ENCODE data around the gene ARFGEF2.
"Not testable (repeated sequence)": the region's sequence is repeated elsewhere in the genome, so short reads cannot be mapped to it uniquely, and the experiment has no call there.

The ARFGEF2 gene

GRCh38 chr20:48965189-48965910 lies 43.8 kb downstream of the ARFGEF2 start:
- no peak overlapping the region for H3K27ac ChIP-seq
- TF ChIP-seq ZFX (IDR thresholded peaks at IDR 0.05; ENCODE audit: borderline replicate concordance) (no peak), CTCF (IDR thresholded peaks at IDR 0.05) (no peak)

- TF ChIP-seq CTCF (IDR thresholded peaks at IDR 0.05) (no peak), ZFX (IDR thresholded peaks at IDR 0.05; ENCODE audit: borderline replicate concordance) (no peak)
- H3K27ac ChIP-seq, result no peak overlapping the region
Observed at GRCh38 chr20:48970681-48971365, 49.3 kb downstream of the ARFGEF2 start.

GRCh38 chr20:48971956-48972355 lies 50.4 kb downstream of the ARFGEF2 start:
- no peak for TF ChIP-seq ZFX (IDR thresholded peaks at IDR 0.05; ENCODE audit: borderline replicate concordance)
- no peak overlapping the region for H3K27ac ChIP-seq

GRCh38 chr20:48972816-48973215 lies 51.3 kb downstream of the ARFGEF2 start:
- no peak overlapping the region for H3K27ac ChIP-seq
- no peak for TF ChIP-seq ZFX (IDR thresholded peaks at IDR 0.05; ENCODE audit: borderline replicate concordance)
- no peak for TF ChIP-seq CTCF (IDR thresholded peaks at IDR 0.05)

GRCh38 chr20:48975955-48976354 lies 54.4 kb downstream of the ARFGEF2 start:
- TF ChIP-seq ZFX (IDR thresholded peaks at IDR 0.05; ENCODE audit: borderline replicate concordance), result no peak
- no peak overlapping the region for H3K27ac ChIP-seq

- not testable (repeated sequence) for H3K27ac ChIP-seq
Observed at GRCh38 chr20:48979980-48980379, 58.5 kb downstream of the ARFGEF2 start.

- no peak overlapping the region for H3K27ac ChIP-seq
- no peak for TF ChIP-seq CTCF (IDR thresholded peaks at IDR 0.05)
- no peak for TF ChIP-seq ZFX (IDR thresholded peaks at IDR 0.05; ENCODE audit: borderline replicate concordance)
Observed at GRCh38 chr20:48983423-48984400, 62.2 kb downstream of the ARFGEF2 start.

GRCh38 chr20:48984575-48985219 lies 63.2 kb downstream of the ARFGEF2 start:
- TF ChIP-seq CTCF (IDR thresholded peaks at IDR 0.05) (no peak), ZFX (IDR thresholded peaks at IDR 0.05; ENCODE audit: borderline replicate concordance) (no peak)
- H3K27ac ChIP-seq, result no peak overlapping the region
